GM23338 (cell line): ENCODE results near the gene EHD4. TPM values are rescaled to one million over a fixed set of nuclear protein-coding genes. Genes with fewer than 3 reads are reported as not detected.

Experiments used
- ATAC-seq: fragments of 200-7000 bp; cut with Tn5 transposase; 3 replicates; pipeline ENCODE4 v1.9.1; 2020
- DNase-seq: peaks from one replicate; pipeline ENCODE4 v3.0.0-alpha.2; 2015; ENCODE audit warnings: low spot score
- H2AFZ ChIP-seq: fragments of 200-600 bp; sonication (generic); 2 replicates; pipeline ENCODE4 v1.8.0; 2016; ENCODE audit warnings: antibody characterized with exemption, mild to moderate bottlenecking, moderate library complexity
- H3F3A ChIP-seq: fragments of 200-600 bp; sonication (generic); replicated peaks from 2 replicates; pipeline ENCODE4 v1.8.0; 2017; ENCODE audit warnings: antibody characterized with exemption, mixed run types, low read depth
- H3K27ac ChIP-seq: fragments of 200-600 bp; sonication (generic); 2 replicates; pipeline ENCODE4 v1.6.1; 2016; ENCODE audit warnings: low read depth
- H3K27me3 ChIP-seq: fragments of 200-600 bp; sonication (generic); 2 replicates; pipeline ENCODE4 v1.8.0; 2016; ENCODE audit warnings: mild to moderate bottlenecking, mixed run types, moderate library complexity; ENCODE audit not compliant: insufficient read depth
- H3K36me3 ChIP-seq: fragments of 200-600 bp; sonication (generic); 2 replicates; pipeline ENCODE4 v1.8.0; 2016; ENCODE audit warnings: mild to moderate bottlenecking; ENCODE audit not compliant: insufficient read depth
- H3K4me1 ChIP-seq: fragments of 200-600 bp; sonication (generic); 2 replicates; pipeline ENCODE4 v1.8.0; 2016; ENCODE audit warnings: mild to moderate bottlenecking, moderate library complexity; ENCODE audit not compliant: insufficient read depth
- H3K4me2 ChIP-seq: fragments of 200-600 bp; sonication (generic); 2 replicates; pipeline ENCODE4 v1.7.1; 2017; ENCODE audit warnings: mixed run types
- H3K4me3 ChIP-seq: fragments of 200-600 bp; sonication (generic); 2 replicates; pipeline ENCODE4 v1.6.1; 2016; ENCODE audit warnings: mixed run types
- H3K79me2 ChIP-seq: fragments of 200-600 bp; sonication (generic); replicated peaks from 2 replicates; pipeline ENCODE4 v1.8.0; 2017; ENCODE audit warnings: mild to moderate bottlenecking; ENCODE audit not compliant: insufficient read depth
- H3K9me2 ChIP-seq: fragments of 200-600 bp; sonication (generic); 2 replicates; pipeline ENCODE4 v1.8.0; 2017; ENCODE audit not compliant: insufficient read depth
- H4K20me1 ChIP-seq: fragments of 200-600 bp; sonication (generic); replicated peaks from 2 replicates; pipeline ENCODE4 v1.8.0; 2017; ENCODE audit warnings: mild to moderate bottlenecking; ENCODE audit not compliant: insufficient read depth
- H3K27ac Mint-ChIP-seq: 2 replicates; pipeline ENCODE4 v1.8.0; 2020; ENCODE audit warnings: inconsistent platforms, mild to moderate bottlenecking, moderate library complexity, mixed read lengths
- H3K27me3 Mint-ChIP-seq: 3 replicates; pipeline ENCODE4 v1.8.0; 2022; ENCODE audit warnings: low read depth, mild to moderate bottlenecking, moderate library complexity, mixed read lengths, inconsistent platforms; ENCODE audit not compliant: insufficient read depth, poor library complexity
- H3K36me3 Mint-ChIP-seq: 3 replicates; pipeline ENCODE4 v1.8.0; 2021; ENCODE audit warnings: low read depth, mild to moderate bottlenecking, inconsistent platforms, moderate library complexity, mixed read lengths
- H3K4me1 Mint-ChIP-seq: 3 replicates; pipeline ENCODE4 v1.8.0; 2020; ENCODE audit warnings: mild to moderate bottlenecking, inconsistent platforms, mixed read lengths
- H3K4me3 Mint-ChIP-seq: 3 replicates; pipeline ENCODE4 v1.8.0; 2021; ENCODE audit warnings: moderate library complexity, mild to moderate bottlenecking, inconsistent platforms, mixed read lengths
- H3K9me3 Mint-ChIP-seq: 3 replicates; pipeline ENCODE4 v1.8.0; 2020; ENCODE audit warnings: moderate library complexity, mild to moderate bottlenecking, inconsistent platforms, mixed read lengths
- CREB1 ChIP-seq: fragments of 250-450 bp; sonication (Bioruptor Pico); IDR thresholded peaks from 2 replicates; pipeline ENCODE4 v1.5.0; 2020; ENCODE audit warnings: low read depth, mild to moderate bottlenecking, moderate library complexity
- EZH2 ChIP-seq: fragments of 200-600 bp; sonication (generic); IDR thresholded peaks from one replicate; pipeline ENCODE4 v1.8.0; 2017; ENCODE audit warnings: antibody characterized with exemption, mild to moderate bottlenecking, low read depth; ENCODE audit not compliant: unreplicated experiment
- EZH2phosphoT487 ChIP-seq: fragments of 200-600 bp; sonication (generic); IDR thresholded peaks from one replicate; pipeline ENCODE4 v1.8.1; 2018; ENCODE audit warnings: antibody characterized with exemption; ENCODE audit not compliant: unreplicated experiment
- JUNB ChIP-seq: IDR thresholded peaks from one replicate; pipeline ENCODE4 v1.6.1; 2016; ENCODE audit warnings: antibody characterized with exemption; ENCODE audit not compliant: unreplicated experiment
- NANOG ChIP-seq: IDR thresholded peaks from 2 replicates; pipeline ENCODE4 v1.6.1; 2016; ENCODE audit warnings: antibody characterized with exemption, borderline replicate concordance
- POLR2AphosphoS5 ChIP-seq: IDR thresholded peaks from 2 replicates; pipeline ENCODE4 v1.6.1; 2016; ENCODE audit warnings: antibody characterized with exemption, low read depth
- STAT1 ChIP-seq: IDR thresholded peaks from one replicate; pipeline ENCODE4 v1.6.1; 2016; ENCODE audit warnings: antibody characterized with exemption; ENCODE audit not compliant: unreplicated experiment
- ZNF114 ChIP-seq: fragments of 250-450 bp; sonication (Bioruptor Pico); IDR thresholded peaks from 2 replicates; pipeline ENCODE4 v1.5.0; 2020; ENCODE audit warnings: mild to moderate bottlenecking, moderate library complexity
- ZNF331 ChIP-seq: fragments of 250-450 bp; sonication (Bioruptor Pico); IDR thresholded peaks from 2 replicates; pipeline ENCODE4 v1.5.0; 2020; ENCODE audit warnings: low read depth, mild to moderate bottlenecking, moderate library complexity
- polyA plus RNA-seq: library from polyadenylated mRNA; unstranded; fragments of >200 nt; fragmentation: Nextera tagmentation; extraction: Ambion mirVana; gene quantifications from 2 replicates; pipeline ENCODE4 v1.2.1, GENCODE V29; 2016
- total RNA-seq: library from RNA; depleted of rRNA; stranded (reverse); fragments of >200 nt; shearing (Covaris generic); gene quantifications from 2 replicates; pipeline ENCODE4 v1.2.3, GENCODE V29; 2014
- TF ChIP-seq, protein P1 (sequence below): IDR thresholded peaks from one replicate; pipeline ENCODE4 v1.6.1; 2018; ENCODE audit warnings: antibody characterized with exemption; ENCODE audit not compliant: unreplicated experiment
- TF ChIP-seq, protein P2 (sequence below), 2 experiments: fragments of 200-600 bp in 1 of 2; sonication (generic) in 1 of 2; conservative IDR thresholded peaks; 2 replicates each; pipeline versions ENCODE4 v1.5.1 to v1.6.1; 2016 to 2017; ENCODE audit warnings: antibody characterized with exemption in 2 of 2, low read depth in 2 of 2, mild to moderate bottlenecking in 2 of 2, moderate library complexity in 1 of 2
- TF ChIP-seq, protein P3 (sequence below): IDR thresholded peaks from 2 replicates; pipeline ENCODE4 v1.6.1; 2016; ENCODE audit warnings: antibody characterized with exemption

Gene EHD4
- total and polyA plus RNA-seq, 2 experiments from 2014 or later = 13.0 to 31.0 TPM

- TF ChIP-seq, protein P1, sequence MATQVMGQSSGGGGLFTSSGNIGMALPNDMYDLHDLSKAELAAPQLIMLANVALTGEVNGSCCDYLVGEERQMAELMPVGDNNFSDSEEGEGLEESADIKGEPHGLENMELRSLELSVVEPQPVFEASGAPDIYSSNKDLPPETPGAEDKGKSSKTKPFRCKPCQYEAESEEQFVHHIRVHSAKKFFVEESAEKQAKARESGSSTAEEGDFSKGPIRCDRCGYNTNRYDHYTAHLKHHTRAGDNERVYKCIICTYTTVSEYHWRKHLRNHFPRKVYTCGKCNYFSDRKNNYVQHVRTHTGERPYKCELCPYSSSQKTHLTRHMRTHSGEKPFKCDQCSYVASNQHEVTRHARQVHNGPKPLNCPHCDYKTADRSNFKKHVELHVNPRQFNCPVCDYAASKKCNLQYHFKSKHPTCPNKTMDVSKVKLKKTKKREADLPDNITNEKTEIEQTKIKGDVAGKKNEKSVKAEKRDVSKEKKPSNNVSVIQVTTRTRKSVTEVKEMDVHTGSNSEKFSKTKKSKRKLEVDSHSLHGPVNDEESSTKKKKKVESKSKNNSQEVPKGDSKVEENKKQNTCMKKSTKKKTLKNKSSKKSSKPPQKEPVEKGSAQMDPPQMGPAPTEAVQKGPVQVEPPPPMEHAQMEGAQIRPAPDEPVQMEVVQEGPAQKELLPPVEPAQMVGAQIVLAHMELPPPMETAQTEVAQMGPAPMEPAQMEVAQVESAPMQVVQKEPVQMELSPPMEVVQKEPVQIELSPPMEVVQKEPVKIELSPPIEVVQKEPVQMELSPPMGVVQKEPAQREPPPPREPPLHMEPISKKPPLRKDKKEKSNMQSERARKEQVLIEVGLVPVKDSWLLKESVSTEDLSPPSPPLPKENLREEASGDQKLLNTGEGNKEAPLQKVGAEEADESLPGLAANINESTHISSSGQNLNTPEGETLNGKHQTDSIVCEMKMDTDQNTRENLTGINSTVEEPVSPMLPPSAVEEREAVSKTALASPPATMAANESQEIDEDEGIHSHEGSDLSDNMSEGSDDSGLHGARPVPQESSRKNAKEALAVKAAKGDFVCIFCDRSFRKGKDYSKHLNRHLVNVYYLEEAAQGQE = no peak
- TF ChIP-seq, protein P2, sequence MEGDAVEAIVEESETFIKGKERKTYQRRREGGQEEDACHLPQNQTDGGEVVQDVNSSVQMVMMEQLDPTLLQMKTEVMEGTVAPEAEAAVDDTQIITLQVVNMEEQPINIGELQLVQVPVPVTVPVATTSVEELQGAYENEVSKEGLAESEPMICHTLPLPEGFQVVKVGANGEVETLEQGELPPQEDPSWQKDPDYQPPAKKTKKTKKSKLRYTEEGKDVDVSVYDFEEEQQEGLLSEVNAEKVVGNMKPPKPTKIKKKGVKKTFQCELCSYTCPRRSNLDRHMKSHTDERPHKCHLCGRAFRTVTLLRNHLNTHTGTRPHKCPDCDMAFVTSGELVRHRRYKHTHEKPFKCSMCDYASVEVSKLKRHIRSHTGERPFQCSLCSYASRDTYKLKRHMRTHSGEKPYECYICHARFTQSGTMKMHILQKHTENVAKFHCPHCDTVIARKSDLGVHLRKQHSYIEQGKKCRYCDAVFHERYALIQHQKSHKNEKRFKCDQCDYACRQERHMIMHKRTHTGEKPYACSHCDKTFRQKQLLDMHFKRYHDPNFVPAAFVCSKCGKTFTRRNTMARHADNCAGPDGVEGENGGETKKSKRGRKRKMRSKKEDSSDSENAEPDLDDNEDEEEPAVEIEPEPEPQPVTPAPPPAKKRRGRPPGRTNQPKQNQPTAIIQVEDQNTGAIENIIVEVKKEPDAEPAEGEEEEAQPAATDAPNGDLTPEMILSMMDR (conservative IDR thresholded peaks at IDR 0.05; ENCODE audit: low read depth in 2 of 2) = no peak
- TF ChIP-seq ZNF331 (CRISPR knock-in tag) (no peak), NANOG (no peak), JUNB (no peak)
- TF ChIP-seq, protein P3, sequence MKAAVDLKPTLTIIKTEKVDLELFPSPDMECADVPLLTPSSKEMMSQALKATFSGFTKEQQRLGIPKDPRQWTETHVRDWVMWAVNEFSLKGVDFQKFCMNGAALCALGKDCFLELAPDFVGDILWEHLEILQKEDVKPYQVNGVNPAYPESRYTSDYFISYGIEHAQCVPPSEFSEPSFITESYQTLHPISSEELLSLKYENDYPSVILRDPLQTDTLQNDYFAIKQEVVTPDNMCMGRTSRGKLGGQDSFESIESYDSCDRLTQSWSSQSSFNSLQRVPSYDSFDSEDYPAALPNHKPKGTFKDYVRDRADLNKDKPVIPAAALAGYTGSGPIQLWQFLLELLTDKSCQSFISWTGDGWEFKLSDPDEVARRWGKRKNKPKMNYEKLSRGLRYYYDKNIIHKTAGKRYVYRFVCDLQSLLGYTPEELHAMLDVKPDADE = no peak
Measured at GRCh38 chr15:41849861-41850260, 122.5 kb downstream of the EHD4 start (continued).

DNA sequence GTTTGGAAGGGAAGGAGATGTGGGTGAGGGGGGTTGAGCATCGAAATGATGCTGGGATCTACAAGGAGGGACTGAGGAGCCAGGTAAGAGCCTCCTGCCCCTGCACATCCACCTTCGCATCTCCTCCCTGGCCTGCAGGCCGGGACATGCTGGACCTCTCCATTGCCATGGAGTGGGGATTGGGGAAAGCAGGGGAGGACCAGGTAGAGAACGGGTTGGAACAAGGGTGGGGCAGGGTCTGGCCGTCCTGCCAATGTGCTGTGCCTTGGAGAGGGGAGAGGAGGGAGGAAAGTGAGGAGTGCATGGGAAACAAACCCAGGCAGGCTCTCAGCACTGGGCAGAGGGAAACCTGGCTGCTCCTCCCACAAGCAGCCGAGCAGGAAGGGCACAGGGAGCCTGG, 123.2 kb downstream of the EHD4 start:
- Histone ChIP-seq H3K4me1 (no peaks in the 10 kb centered on the region), H3K27ac (no peak overlapping the region), H3K36me3 (no peaks in the 10 kb centered on the region), H3K4me2 (no peak overlapping the region), H3K27me3 (no peaks in the 10 kb centered on the region), H3K9me2 (no peaks in the 10 kb centered on the region), H2AFZ (no peak overlapping the region), H3F3A (no peaks in the 10 kb centered on the region), H3K4me3 (no peak overlapping the region), H4K20me1 (no peaks in the 10 kb centered on the region), H3K79me2 (no peaks in the 10 kb centered on the region)
- H3K9me3 Mint-ChIP-seq = no peaks in the 10 kb centered on the region; the same call in 2 of the 3 replicates
- no peak overlapping the region for H3K27ac Mint-ChIP-seq
- H3K4me1 Mint-ChIP-seq = no peaks in the 10 kb centered on the region
- no peak for ATAC-seq
- H3K4me3 Mint-ChIP-seq = no peak overlapping the region
- H3K27me3 Mint-ChIP-seq = peaks cover 5% of the 10 kb centered on the region
- DNase-seq = no peak
- H3K36me3 Mint-ChIP-seq = no peaks in the 10 kb centered on the region; the same call in 2 of the 3 replicates
- TF ChIP-seq, protein P3 = no peak
- TF ChIP-seq, protein P1 = no peak
- TF ChIP-seq ZNF331 (CRISPR knock-in tag) = no peak
- no peak for TF ChIP-seq EZH2
- no peak for TF ChIP-seq NANOG
- no peak for TF ChIP-seq STAT1
- no peak for TF ChIP-seq POLR2AphosphoS5
- TF ChIP-seq ZNF114 (CRISPR knock-in tag) = no peak
- no peak for TF ChIP-seq CREB1 (CRISPR knock-in tag)
- no peak for TF ChIP-seq EZH2phosphoT487
- TF ChIP-seq, protein P2 (conservative IDR thresholded peaks at IDR 0.05; ENCODE audit: low read depth in 2 of 2) = no peak
- no peak for TF ChIP-seq JUNB
